Activated CD4-positive, alpha-beta T cell treated with anti-CD3 and anti-CD28 coated beads for 48 hours (primary cell): ENCODE results near the gene RCC1.
"Not testable (repeated sequence)": the region's sequence is repeated elsewhere in the genome, so short reads cannot be mapped to it uniquely, and the experiment has no call there.

ENCODE experiments used
- DNase-seq: peaks from one replicate; pipeline ENCODE4 v3.0.0-alpha.2; 2020

The RCC1 gene

GRCh38 chr1:28551381-28551780 lies 45.5 kb downstream of the RCC1 start:
- DNase-seq: no peak

- DNase-seq: peak; percentile 99
Observed at GRCh38 chr1:28552758-28553663, 47.2 kb downstream of the RCC1 start, which contains the start of gene TRNAU1AP. TRNAU1AP (plus strand) TSS chr1:28553085; CDS start chr1:28553111, 26 bp downstream.

GRCh38 chr1:28560886-28561285 lies 55.0 kb downstream of the RCC1 start:
- no peak for DNase-seq

- DNase-seq: no peak
Observed at GRCh38 chr1:28564310-28564709, 58.5 kb downstream of the RCC1 start.

GRCh38 chr1:28565040-28565439 lies 59.2 kb downstream of the RCC1 start:
- DNase-seq: no peak

DNA sequence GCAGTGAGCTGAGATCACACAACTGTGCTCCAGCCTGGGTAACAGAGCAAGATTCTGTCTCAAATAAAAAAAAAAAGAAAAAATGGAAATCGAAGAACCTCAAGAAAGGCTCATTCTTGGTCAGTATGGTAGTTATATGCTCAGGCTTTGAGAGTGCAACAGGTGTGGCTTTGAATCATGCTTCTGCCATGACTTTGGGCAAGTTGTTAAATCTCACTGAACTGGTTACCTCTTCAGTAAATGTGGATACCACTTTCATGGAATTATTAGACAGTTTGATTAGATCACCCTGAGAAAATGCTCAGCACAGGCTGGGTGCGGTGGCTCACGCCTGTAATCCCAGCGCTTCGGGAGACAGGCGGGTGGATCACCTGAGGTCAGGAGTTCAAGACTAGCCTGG lies 59.9 kb downstream of the RCC1 start:
- no peak for DNase-seq

DNA sequence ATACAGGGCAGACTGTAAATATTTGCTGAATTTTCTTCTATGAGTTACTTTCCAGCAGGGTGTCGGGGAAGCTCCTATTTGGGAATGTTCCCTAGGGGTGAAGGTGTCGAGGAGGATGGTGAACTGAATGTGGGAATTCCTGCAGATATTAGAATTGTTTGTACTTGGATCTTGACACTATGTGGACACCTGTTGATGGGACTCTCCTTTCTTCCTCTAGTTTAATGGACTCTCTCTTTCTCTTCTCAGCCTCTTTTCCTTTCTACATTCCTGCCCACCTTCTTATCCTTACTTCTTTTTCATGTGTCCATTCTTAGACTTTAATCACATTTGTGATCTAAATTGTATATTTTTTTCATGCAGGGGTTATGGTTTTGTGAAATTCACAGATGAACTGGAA lies 61.1 kb downstream of the RCC1 start:
- DNase-seq: no peak

- no peak for DNase-seq
Observed at GRCh38 chr1:28571911-28572310, 66.1 kb downstream of the RCC1 start.

DNA sequence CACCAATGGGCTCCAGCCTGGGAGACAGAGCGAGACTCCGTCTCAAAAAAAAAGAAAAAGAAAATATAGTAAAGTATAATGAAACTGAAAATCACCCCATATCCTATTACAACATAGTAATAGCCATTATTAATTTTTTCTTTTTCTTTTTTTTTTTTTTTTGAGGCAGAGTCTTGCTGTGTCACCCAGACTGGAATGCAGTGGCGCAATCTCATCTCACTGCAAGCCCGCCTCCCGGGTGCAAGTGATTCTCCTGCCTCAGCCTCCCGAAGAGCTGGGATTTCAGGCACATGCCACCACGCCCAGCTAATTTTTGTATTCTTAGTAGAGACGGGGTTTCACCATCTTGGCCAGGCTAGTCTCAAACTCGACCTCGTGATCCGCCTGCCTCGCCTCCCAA lies 67.0 kb downstream of the RCC1 start:
- not testable (repeated sequence) for DNase-seq

DNA sequence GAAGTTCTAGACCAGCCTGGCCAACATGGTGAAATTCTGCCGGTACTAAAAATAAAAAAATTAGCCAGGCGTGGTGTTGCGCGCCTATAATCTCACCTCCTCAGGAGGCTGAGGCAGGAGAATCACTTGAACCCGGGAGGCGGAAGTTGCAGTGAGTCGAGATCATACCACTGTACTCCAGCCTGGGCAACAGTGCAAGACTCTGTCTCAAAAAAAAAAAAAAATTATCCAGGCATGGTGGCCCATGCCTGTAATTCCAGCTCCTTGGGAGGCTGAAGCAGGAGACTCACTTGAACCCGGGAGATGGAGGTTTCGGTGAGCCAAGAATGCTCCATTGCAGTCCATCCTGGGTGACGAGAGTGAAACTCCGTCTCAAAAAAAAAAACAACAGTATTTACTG lies 67.7 kb downstream of the RCC1 start:
- DNase-seq: no peak

DNA sequence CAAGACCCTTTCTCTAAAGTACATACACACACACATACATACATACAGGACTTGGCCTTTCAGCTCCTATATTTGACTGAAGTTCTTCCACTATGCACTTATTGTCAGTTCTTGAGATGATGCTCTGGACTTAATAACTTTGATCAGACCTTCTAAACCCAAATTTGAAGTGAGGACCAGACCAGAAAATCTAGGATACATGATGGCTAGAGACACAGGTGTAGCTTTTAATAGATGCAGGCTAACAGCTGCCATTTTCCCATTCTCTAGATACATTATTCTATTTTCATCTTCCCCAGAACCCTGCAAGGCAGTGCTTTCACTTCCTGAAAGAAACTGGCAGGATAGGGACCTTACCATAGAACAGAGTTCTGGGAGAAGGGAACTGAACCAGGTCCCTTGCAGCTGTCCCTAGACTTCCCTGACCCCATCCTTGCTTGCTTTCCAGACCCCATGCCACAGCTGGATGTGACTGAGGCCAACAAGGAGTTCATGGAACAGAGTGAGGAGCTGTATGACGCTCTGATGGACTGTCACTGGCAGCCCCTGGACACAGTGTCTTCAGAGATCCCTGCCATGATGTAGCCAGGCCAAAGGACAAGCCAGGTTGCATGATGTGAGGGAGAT lies 71.3 kb downstream of the RCC1 start:
- DNase-seq: peak; percentile 17

DNA sequence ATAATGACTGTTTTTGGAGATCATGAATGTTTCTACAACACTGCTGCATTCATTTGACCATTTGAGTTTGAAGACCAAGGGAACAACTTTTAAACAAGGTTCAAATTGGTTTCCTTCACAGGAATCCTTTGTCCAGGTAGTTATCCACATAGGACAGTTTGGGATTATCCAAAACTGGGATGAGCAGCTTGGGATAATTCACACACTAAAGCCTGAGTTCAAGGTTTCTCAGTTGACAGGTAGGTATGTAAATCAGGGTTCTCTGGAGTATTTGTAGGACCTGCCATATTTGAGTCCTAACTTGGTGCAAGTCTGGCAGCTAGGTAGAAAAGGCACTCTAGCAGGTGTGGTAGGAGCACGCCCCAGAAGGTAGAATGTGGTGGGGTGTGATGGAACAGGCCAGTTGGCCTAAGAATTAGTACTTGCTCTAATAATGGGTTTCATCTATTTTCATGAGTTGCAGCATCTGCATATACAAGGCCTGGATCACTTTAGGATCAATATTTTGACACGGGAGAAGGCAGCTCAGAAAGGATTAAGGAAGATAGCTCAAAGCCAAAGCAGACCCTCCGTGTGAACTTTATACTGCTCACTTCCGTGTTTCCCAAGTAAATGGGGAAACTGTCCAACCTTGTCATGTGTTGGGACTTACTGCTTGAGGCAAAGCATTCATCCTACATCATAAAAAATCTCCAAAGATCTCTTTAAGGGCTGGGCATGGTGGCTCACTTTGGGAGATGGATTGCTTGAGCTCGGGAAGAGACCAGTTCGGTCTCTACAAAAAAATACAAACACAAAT lies 72.1 kb downstream of the RCC1 start:
- no peak for DNase-seq

DNA sequence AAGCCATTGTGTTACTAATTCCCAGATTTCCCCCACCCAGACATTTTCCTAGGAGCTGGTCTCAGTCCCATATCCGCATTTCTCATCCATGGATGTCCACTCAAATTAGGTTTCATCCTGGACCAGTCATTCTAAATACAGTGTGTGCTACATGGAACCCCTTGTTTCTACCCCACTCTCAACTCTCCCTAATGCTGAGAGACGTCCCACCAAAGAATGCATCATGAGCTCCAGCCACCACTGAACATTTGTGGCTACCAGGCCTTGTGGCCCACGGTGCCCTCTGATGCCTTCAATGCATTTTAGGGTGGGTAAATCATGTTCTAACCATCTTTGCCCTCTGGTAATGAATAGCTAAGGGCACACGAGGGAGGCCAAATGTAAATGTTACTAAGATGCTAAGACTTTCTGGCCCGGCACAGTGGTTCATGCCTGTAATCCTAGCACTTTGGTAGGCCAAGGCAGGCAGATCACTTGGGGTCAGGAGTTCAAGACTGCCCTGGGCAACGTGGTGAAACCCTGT lies 72.9 kb downstream of the RCC1 start:
- DNase-seq: no peak

- DNase-seq: no peak
Observed at GRCh38 chr1:28579401-28579800, 73.6 kb downstream of the RCC1 start.

GRCh38 chr1:28580722-28581530 lies 75.1 kb downstream of the RCC1 start:
- peak; percentile 62 for DNase-seq

DNA sequence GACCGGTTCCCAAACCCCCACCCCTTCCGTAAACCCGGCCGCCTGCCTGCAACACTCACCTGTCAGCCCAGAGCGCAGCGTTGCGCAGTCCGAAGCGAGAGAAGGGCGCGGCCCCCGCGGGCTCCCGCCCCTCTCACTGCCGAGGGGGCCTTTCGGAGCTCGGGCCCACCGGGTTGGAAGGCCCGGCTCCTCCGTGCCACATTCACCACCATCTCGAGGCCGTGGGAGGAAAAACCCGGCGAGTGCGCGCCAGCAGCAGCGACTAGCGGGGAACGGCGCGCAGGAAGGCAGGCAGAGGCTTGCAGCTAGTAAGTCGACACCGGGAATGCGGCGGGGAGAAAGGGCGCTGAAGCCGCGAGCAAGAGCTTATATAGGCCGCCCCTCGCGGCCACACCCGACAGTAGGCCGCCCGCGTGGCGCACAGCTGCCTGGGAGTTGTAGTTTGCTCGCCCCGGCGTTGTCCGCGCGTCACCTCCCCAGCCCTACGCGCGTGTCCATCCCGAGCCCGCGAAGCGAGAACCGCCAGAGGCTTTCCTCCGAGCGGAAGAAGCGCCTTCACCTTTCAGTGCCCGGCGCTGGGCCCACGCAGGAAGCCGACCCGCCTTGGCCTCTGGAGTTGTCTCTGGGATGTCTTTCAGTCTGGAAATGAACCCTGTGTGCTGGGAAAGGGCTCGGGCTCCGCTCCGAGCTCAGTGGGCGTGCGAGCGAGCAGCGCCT lies 75.8 kb downstream of the RCC1 start:
- DNase-seq: peak; percentile 97

- DNase-seq: no peak
Observed at GRCh38 chr1:28582248-28582615, 76.4 kb downstream of the RCC1 start.

DNA sequence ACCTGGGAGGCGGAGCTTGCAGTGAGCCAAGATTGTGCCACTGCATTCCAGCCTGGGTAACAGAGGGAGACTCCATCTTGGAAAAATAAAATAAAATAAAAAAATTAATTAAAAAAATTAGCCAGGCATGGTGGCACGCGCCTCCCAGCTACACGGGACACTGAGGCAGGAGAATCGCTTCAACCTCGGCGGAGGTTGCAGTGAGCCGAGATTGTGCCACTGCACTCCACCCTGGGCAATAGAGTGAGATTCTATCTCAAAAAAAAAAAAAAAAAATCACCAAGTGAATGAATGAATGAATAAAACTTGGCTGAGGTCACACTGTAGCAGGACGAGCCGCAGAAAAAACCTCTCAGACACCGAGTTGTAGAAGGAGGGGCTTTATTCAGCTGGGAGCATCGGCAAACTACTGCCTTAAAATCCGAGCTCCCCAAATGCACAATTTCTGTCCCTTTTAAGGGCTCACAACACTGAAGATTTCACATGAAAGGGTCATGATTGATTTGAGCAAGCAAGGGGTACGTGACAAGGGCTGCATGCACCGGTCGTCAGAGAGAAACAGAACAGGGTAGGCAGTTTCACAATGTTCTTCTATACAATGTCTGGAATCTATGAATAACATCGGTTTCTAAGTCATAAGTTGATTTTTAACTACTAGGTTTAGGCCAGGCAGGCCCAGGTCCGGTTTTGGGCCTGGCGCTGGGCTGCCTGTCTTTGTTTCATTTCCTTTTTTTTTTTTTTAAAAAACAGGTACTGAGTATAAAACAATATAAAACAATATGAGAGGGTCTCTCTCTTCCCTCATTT lies 80.9 kb downstream of the RCC1 start:
- not testable (repeated sequence) for DNase-seq
